Neural cell (in vitro differentiated cells): ENCODE results near the gene CFAP92. TPM values are rescaled to one million over a fixed set of nuclear protein-coding genes. Genes with fewer than 3 reads are reported as not detected.

Source experiments
- H2AFZ ChIP-seq: fragments of 200-600, 300-800 bp; sonication (generic), shearing (Covaris generic); 2 replicates; pipeline ENCODE4 v1.6.0; 2014; ENCODE audit warnings: low read depth, mild to moderate bottlenecking, antibody characterized with exemption, low read length, moderate library complexity
- H3F3A ChIP-seq: fragments of 200-600 bp; shearing (Covaris generic); 2 replicates; pipeline ENCODE4 v1.6.1; 2016; ENCODE audit warnings: mild to moderate bottlenecking, moderate library complexity, mixed read lengths, antibody characterized with exemption, low read length; ENCODE audit not compliant: insufficient read depth, poor library complexity, severe bottlenecking
- H3K27ac ChIP-seq: fragments of 200-600, 300-800 bp; sonication (generic), shearing (Covaris generic); 2 replicates; pipeline ENCODE4 v1.5.1; 2014; ENCODE audit warnings: mild to moderate bottlenecking, low read length, moderate library complexity
- H3K27me3 ChIP-seq: fragments of 300-800, 200-600 bp; sonication (generic), shearing (Covaris generic); 2 replicates; pipeline ENCODE4 v1.6.0; 2014; ENCODE audit warnings: mild to moderate bottlenecking, low read depth, low read length, moderate library complexity; ENCODE audit not compliant: insufficient read depth
- H3K36me3 ChIP-seq: fragments of 300-800, 200-600 bp; sonication (generic), shearing (Covaris generic); 2 replicates; pipeline ENCODE4 v1.5.1; 2014; ENCODE audit warnings: mild to moderate bottlenecking, antibody characterized with exemption, low read length, moderate library complexity; ENCODE audit not compliant: insufficient read depth
- H3K4me2 ChIP-seq: fragments of 300-800, 200-600 bp; sonication (generic), shearing (Covaris generic); 2 replicates; pipeline ENCODE4 v1.6.0; 2014; ENCODE audit warnings: mild to moderate bottlenecking, low read length
- H3K4me3 ChIP-seq: fragments of 300-800, 200-600 bp; sonication (generic), shearing (Covaris generic); 2 replicates; pipeline ENCODE4 v1.5.1; 2014; ENCODE audit warnings: mild to moderate bottlenecking, low read length, moderate library complexity
- H3K79me2 ChIP-seq: fragments of 200-600 bp; shearing (Covaris generic); replicated peaks from 2 replicates; pipeline ENCODE4 v1.6.0; 2014; ENCODE audit warnings: mild to moderate bottlenecking, low read length, moderate library complexity; ENCODE audit not compliant: insufficient read depth
- H3K9ac ChIP-seq: fragments of 300-800, 200-600 bp; sonication (generic), shearing (Covaris generic); 2 replicates; pipeline ENCODE4 v1.6.1; 2016; ENCODE audit warnings: mild to moderate bottlenecking, low read length, mixed read lengths
- H3K9me2 ChIP-seq: fragments of 200-600 bp; shearing (Covaris generic); 2 replicates; pipeline ENCODE4 v1.6.1; 2016; ENCODE audit warnings: mild to moderate bottlenecking, low read length, mixed read lengths; ENCODE audit not compliant: insufficient read depth
- H3K9me3 ChIP-seq: fragments of 200-600, 300-800 bp; sonication (generic), shearing (Covaris generic); 2 replicates; pipeline ENCODE4 v1.6.1; 2016; ENCODE audit warnings: mild to moderate bottlenecking, mixed run types, low read length, moderate library complexity, mixed read lengths
- H4K20me1 ChIP-seq: fragments of 200-600 bp; shearing (Covaris generic); 2 replicates; pipeline ENCODE4 v1.6.1; 2016; ENCODE audit warnings: mild to moderate bottlenecking, mixed run types; ENCODE audit not compliant: insufficient read depth
- EP300 ChIP-seq: fragments of 450-650 bp; conservative IDR thresholded peaks from 2 replicates; pipeline ENCODE4 v1.6.1; 2014; ENCODE audit warnings: antibody characterized with exemption, mild to moderate bottlenecking, moderate library complexity; ENCODE audit not compliant: poor library complexity, severe bottlenecking
- EZH2 ChIP-seq: fragments of 200-600, 300-800 bp; shearing (Covaris generic), sonication (generic); IDR thresholded peaks from 2 replicates; pipeline ENCODE4 v1.6.1; 2014; ENCODE audit warnings: antibody characterized with exemption, low read length, borderline replicate concordance, mild to moderate bottlenecking; ENCODE audit not compliant: insufficient read depth, poor library complexity, severe bottlenecking
- MXI1 ChIP-seq: fragments of 450-650 bp; conservative IDR thresholded peaks from 2 replicates; pipeline ENCODE4 v1.6.1; 2014; ENCODE audit warnings: antibody characterized with exemption, mild to moderate bottlenecking; ENCODE audit not compliant: poor library complexity, severe bottlenecking
- POLR2AphosphoS5 ChIP-seq: IDR thresholded peaks from 2 replicates; pipeline ENCODE4 v1.6.1; 2012
- RAD21 ChIP-seq: fragments of 450-650 bp; conservative IDR thresholded peaks from 2 replicates; pipeline ENCODE4 v1.6.1; 2014; ENCODE audit warnings: antibody characterized with exemption, mild to moderate bottlenecking, moderate library complexity
- SMC3 ChIP-seq: fragments of 450-650 bp; conservative IDR thresholded peaks from 2 replicates; pipeline ENCODE4 v1.6.1; 2014; ENCODE audit warnings: antibody characterized with exemption, mild to moderate bottlenecking, moderate library complexity; ENCODE audit not compliant: poor library complexity
- TAF1 ChIP-seq: IDR thresholded peaks from 2 replicates; pipeline ENCODE4 v1.6.1; 2012; ENCODE audit warnings: low read depth
- polyA plus RNA-seq: library from polyadenylated mRNA; depleted of rRNA; stranded (reverse); fragments of >200 nt; gene quantifications from 2 replicates; pipeline ENCODE4 v1.2.3, GENCODE V29; 2014
- TF ChIP-seq, protein P1 (sequence below): fragments of 450-650 bp; IDR thresholded peaks from 2 replicates; pipeline ENCODE4 v1.5.1; 2014; ENCODE audit warnings: antibody characterized with exemption, mild to moderate bottlenecking, moderate library complexity; ENCODE audit not compliant: poor library complexity, severe bottlenecking
- TF ChIP-seq, protein P2 (sequence below): IDR thresholded peaks from 2 replicates; pipeline ENCODE4 v1.6.1; 2012; ENCODE audit warnings: borderline replicate concordance

Gene CFAP92
- polyA plus RNA-seq, 1 donor from 2014 or later, result 0.69 TPM

DNA sequence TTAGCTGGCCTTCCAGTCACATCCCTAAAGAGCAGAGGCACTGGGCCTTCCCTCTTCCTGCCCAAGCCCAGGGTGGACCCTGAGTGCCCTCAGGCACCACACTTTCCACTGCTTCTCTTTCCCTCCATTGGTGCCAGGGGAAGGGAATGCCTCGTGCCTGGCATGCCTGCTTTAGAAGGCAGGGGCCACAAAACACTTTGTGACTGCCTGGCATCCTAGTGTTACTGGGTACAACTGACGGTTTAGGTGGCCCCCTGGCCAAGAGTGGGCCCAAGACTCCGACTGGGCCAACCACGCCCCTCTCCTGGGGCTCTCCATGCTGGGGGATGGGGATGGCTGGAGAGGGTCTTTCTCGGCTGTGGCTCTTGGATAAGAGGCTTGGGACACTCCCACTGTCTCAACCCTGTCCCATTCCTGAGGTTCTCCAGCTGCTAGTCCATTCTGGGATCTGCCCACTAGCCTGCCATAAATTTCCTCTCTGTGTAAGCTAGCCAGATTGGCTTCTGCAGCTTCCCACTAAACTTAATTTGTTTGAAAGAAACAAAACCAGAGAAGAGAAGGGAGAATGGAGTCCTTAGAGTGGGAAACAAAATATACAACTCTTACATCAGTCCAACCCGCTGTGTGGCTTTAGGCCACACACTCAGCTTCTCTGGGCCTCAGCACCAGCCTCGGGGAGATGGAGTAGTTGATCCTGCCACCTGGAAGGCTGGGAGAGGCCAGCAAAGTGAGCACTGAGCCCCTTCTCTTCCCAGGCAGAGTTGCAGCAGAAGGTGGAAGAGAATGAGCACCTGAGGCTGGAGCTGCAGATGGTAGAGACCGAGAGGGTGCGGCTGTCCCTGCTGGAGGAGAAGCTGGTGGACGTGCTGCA, 42.6 kb upstream of the CFAP92 start:
- H4K20me1 ChIP-seq, result no peaks in the 10 kb centered on the region
- H2AFZ ChIP-seq, result no peak overlapping the region
- H3K9me2 ChIP-seq, result no peaks in the 10 kb centered on the region
- H3F3A ChIP-seq, result no peaks in the 10 kb centered on the region
- H3K79me2 ChIP-seq, result no peaks in the 10 kb centered on the region
- no peaks in the 10 kb centered on the region for H3K36me3 ChIP-seq
- H3K4me3 ChIP-seq, result no peak overlapping the region
- H3K4me2 ChIP-seq, result no peak overlapping the region
- H3K27ac ChIP-seq, result no peak overlapping the region
- H3K27me3 ChIP-seq, result no peaks in the 10 kb centered on the region
- H3K9me3 ChIP-seq, result no peaks in the 10 kb centered on the region
- TF ChIP-seq, protein P1, sequence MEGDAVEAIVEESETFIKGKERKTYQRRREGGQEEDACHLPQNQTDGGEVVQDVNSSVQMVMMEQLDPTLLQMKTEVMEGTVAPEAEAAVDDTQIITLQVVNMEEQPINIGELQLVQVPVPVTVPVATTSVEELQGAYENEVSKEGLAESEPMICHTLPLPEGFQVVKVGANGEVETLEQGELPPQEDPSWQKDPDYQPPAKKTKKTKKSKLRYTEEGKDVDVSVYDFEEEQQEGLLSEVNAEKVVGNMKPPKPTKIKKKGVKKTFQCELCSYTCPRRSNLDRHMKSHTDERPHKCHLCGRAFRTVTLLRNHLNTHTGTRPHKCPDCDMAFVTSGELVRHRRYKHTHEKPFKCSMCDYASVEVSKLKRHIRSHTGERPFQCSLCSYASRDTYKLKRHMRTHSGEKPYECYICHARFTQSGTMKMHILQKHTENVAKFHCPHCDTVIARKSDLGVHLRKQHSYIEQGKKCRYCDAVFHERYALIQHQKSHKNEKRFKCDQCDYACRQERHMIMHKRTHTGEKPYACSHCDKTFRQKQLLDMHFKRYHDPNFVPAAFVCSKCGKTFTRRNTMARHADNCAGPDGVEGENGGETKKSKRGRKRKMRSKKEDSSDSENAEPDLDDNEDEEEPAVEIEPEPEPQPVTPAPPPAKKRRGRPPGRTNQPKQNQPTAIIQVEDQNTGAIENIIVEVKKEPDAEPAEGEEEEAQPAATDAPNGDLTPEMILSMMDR, result no peak
- TF ChIP-seq SMC3, result no peak
- TF ChIP-seq POLR2AphosphoS5, result no peak
- TF ChIP-seq, protein P2, sequence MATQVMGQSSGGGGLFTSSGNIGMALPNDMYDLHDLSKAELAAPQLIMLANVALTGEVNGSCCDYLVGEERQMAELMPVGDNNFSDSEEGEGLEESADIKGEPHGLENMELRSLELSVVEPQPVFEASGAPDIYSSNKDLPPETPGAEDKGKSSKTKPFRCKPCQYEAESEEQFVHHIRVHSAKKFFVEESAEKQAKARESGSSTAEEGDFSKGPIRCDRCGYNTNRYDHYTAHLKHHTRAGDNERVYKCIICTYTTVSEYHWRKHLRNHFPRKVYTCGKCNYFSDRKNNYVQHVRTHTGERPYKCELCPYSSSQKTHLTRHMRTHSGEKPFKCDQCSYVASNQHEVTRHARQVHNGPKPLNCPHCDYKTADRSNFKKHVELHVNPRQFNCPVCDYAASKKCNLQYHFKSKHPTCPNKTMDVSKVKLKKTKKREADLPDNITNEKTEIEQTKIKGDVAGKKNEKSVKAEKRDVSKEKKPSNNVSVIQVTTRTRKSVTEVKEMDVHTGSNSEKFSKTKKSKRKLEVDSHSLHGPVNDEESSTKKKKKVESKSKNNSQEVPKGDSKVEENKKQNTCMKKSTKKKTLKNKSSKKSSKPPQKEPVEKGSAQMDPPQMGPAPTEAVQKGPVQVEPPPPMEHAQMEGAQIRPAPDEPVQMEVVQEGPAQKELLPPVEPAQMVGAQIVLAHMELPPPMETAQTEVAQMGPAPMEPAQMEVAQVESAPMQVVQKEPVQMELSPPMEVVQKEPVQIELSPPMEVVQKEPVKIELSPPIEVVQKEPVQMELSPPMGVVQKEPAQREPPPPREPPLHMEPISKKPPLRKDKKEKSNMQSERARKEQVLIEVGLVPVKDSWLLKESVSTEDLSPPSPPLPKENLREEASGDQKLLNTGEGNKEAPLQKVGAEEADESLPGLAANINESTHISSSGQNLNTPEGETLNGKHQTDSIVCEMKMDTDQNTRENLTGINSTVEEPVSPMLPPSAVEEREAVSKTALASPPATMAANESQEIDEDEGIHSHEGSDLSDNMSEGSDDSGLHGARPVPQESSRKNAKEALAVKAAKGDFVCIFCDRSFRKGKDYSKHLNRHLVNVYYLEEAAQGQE, result no peak
- no peak for TF ChIP-seq RAD21
- TF ChIP-seq EP300, result no peak
- no peak for TF ChIP-seq MXI1
- no peak for TF ChIP-seq EZH2
- TF ChIP-seq TAF1, result no peak
- H3K9ac ChIP-seq, result no peak overlapping the region

DNA sequence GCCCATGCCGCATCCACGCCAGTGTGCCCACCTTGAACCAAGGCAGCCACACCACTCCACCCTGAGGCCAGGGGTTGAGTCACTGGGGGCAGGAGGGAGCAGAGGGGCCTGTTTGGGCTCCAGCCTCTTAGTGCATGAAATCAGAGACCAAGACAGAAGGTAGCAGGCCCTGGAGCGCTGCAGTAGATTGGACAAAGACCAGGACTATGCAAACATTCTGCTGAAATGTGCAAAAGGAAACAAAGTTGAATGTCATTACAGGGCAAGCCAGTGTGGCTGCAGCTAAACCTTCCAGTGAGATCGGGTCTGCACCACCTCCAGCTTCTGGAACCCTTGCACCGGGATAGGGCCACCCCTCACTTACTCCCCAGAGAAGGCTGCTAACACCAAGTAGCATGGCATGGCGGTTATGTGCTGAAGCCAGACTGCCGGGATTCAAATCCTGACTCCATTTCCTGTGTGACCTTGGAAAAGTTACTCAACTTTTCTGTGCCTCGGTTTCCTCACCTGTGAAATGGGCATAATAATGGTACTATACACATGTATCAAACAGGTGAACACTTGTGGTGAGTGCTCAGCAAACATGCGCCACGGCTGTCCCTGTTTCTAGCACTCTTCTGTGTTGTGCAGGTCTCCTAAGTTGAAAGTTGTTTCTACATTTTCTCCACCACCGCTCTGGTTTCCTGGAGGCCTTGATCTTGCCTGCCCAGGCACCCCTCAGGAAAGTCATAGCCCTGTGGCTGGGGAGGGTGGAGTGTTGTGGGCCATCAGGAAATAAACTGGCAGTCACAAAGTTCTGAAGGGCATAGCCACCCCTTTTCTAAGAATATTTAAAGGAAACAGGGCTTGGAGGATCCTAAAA, 41.7 kb upstream of the CFAP92 start:
- no peaks in the 10 kb centered on the region for H4K20me1 ChIP-seq
- TF ChIP-seq TAF1 (no peak), EZH2 (no peak), SMC3 (no peak), MXI1 (no peak)
- TF ChIP-seq, protein P2, result no peak
- TF ChIP-seq, protein P1, result no peak
- H3K79me2 ChIP-seq, result no peaks in the 10 kb centered on the region
- H3K27me3 ChIP-seq, result no peaks in the 10 kb centered on the region
- H3K9me3 ChIP-seq, result no peaks in the 10 kb centered on the region
- H3K9ac ChIP-seq, result no peak overlapping the region
- no peak overlapping the region for H3K4me2 ChIP-seq
- no peak overlapping the region for H3K4me3 ChIP-seq
- no peaks in the 10 kb centered on the region for H3K36me3 ChIP-seq
- H3K27ac ChIP-seq, result no peak overlapping the region
- no peak overlapping the region for H2AFZ ChIP-seq
- H3F3A ChIP-seq, result no peaks in the 10 kb centered on the region
- H3K9me2 ChIP-seq, result no peaks in the 10 kb centered on the region
